ENCODE results near the gene MTHFD1L.

- no peak for TF ChIP-seq DPF2 (IDR thresholded peaks at IDR 0.05)
- no peak for TF ChIP-seq SMARCB1 (IDR thresholded peaks at IDR 0.05; ENCODE audit: insufficient read length, low read depth)
- TF ChIP-seq ZNF253 (CRISPR knock-in tag; conservative IDR thresholded peaks at IDR 0.05), result no peak
- TF ChIP-seq NFYB (IDR thresholded peaks at IDR 0.05; ENCODE audit: extremely low read depth, insufficient read length), result no peak
- TF ChIP-seq FUS (optimal IDR thresholded peaks at IDR 0.05; ENCODE audit: low read depth, low read length), result no peak
- no peak for TF ChIP-seq ELF2 (CRISPR knock-in tag; IDR thresholded peaks at IDR 0.05)
These were observed 205.8 kb downstream of the MTHFD1L start for GRCh38 chr6:151071295-151071694.

Data from K562 (cell line).